Cardiac fibroblast (primary cell): Measurements from ENCODE around the gene RAB31.
"Not testable (repeated sequence)": the region's sequence is repeated elsewhere in the genome, so short reads cannot be mapped to it uniquely, and the experiment has no call there.

Experiments
- DNase-seq, 2 donors: peaks; one replicate each; pipeline versions ENCODE4 v3.0.0 to v3.0.0-alpha.2; 2010; ENCODE audit warnings: low read depth in 2 of 2
- H3K4me3 ChIP-seq, 2 donors: replicated peaks in 1 of 2; 1 replicate in 1 of 2; 2 replicates in 1 of 2; pipeline ENCODE4 v1.5.1; 2011; ENCODE audit warnings: low read depth in 2 of 2, low read length in 2 of 2, mild to moderate bottlenecking in 2 of 2, moderate library complexity in 1 of 2
- TF ChIP-seq, protein P1 (sequence below): IDR thresholded peaks from one replicate; pipeline ENCODE4 v1.5.1; 2011; ENCODE audit warnings: low read depth, mild to moderate bottlenecking, low read length, inconsistent platforms

The RAB31 gene

DNA sequence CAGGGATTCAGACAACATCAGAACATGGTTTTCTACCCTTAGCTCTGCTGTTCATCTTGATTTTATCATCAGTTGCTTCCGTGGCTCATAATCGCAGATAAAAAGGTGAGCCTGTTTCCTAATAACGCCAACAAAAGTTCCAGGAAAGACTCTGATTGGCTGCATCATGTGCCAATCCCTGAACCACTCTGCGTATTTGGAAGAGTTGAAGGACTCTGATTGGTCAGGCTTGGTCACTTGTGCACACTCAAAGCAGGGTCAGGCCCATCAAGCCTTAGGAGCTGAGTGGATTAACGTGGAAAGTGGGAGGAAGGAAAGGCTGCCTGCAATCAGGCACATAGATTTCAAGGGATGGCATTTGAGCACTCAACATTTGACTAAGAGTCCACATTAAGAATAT is 189.0 kb downstream of the RAB31 start:
- no peak overlapping the region for H3K4me3 ChIP-seq
- TF ChIP-seq, protein P1, sequence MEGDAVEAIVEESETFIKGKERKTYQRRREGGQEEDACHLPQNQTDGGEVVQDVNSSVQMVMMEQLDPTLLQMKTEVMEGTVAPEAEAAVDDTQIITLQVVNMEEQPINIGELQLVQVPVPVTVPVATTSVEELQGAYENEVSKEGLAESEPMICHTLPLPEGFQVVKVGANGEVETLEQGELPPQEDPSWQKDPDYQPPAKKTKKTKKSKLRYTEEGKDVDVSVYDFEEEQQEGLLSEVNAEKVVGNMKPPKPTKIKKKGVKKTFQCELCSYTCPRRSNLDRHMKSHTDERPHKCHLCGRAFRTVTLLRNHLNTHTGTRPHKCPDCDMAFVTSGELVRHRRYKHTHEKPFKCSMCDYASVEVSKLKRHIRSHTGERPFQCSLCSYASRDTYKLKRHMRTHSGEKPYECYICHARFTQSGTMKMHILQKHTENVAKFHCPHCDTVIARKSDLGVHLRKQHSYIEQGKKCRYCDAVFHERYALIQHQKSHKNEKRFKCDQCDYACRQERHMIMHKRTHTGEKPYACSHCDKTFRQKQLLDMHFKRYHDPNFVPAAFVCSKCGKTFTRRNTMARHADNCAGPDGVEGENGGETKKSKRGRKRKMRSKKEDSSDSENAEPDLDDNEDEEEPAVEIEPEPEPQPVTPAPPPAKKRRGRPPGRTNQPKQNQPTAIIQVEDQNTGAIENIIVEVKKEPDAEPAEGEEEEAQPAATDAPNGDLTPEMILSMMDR: no peak
- DNase-seq: no peak

DNA sequence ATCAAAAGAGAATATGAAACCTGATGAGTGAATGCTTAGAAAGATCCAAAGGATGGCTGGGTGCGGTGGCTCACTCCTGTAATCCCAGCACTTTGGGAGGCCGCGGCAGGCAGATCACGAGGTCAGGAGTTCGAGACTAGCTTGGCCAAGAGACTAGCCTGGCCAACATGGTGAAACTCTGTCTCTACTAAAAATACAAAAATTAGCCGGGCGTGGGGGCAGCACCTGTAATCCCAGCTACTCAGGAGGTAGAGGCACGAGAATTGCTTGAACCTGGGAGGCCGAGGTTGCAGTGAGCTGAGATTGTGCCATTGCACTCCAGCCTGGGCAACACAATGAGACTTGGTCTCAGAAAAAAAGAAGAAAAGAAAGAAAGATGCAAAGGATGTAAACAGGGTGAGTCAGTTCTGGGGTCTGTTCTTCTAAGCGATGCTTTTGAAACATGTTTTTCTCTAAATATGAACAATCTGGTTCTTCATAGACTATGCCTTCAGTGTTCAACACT is 189.7 kb downstream of the RAB31 start:
- not testable (repeated sequence) for H3K4me3 ChIP-seq, DNase-seq

DNA sequence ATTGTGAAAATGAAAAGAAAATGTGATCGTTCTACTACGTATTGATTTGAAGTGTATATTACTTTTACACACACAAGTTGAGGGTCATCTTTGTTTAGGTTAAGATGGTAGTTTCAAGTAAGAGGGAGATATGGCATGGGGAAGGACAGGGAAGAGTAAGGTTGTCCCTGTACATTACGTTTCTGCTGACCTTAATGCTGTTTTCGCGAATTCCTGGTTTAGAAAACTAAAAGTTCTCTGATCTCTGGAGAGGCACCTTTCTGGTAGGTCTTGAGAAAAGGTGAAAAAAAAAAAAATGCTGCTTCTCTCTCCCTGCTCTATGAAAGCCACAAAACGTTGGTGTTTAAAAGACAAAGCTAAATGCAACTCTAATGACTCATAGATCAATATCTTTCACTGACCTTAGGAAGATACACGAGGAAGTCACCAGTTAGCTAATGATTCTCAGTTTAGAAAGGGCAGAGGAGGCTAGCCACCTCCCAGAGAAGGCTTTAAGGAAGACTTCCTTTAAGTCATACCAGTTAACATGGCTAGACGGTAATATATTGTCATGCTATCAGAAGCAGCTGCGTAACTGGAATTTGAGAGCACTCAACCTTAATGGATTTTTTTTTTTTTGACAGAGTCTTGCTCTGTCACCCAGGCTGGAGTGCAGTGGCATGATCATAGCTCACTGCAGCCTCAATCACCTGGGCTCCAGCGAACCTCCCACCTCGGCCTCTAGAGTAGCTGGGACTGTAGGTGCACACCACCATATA is 190.9 kb downstream of the RAB31 start:
- peak in 1 of 2 donors; percentile 33 for DNase-seq
- no peak overlapping the region for H3K4me3 ChIP-seq
- TF ChIP-seq, protein P1: no peak

DNA sequence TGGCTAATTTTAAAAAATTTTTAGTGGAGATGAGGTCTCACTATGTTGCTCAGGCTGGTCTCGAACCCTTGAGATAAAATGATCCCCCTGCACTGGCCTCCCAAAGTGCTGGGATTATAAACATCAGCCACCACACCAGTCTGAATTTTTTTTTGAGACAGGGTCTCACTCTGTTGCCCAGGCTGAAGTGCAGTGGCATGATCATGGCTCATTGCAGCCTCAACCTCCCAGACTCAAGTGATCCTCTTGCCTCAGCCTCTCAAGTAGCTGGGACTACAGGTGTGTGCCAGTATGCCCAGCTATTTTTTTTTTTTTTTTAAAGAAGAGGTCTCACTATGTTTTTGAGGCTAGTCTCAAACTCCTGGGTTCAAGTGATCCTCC is 191.4 kb downstream of the RAB31 start:
- DNase-seq: not testable (repeated sequence)

DNA sequence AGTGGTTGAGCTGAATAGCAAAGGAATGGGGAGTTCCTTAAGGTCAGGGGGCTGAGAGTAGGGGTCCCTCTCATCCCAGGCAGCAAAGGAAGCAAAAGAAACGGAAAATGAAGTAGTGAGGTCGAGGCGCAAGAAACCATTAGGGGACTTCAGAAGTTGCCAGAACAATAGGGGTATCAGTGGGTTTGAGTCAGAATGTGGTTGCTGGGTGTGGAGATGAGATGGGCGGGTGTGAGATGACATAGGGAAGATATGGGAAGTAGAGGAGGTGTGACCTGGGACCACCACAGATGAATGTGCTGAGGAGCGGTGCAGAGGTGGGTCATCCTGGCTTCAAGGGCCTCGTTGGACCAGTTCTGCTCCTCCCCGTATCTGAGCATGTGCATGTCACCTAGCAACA is 192.6 kb downstream of the RAB31 start:
- no peak overlapping the region for H3K4me3 ChIP-seq
- DNase-seq: no peak
- TF ChIP-seq, protein P1: no peak

More for the DNA sequence above, 191.4 kb downstream of the RAB31 start:
- H3K4me3 ChIP-seq: not testable (repeated sequence)

DNA sequence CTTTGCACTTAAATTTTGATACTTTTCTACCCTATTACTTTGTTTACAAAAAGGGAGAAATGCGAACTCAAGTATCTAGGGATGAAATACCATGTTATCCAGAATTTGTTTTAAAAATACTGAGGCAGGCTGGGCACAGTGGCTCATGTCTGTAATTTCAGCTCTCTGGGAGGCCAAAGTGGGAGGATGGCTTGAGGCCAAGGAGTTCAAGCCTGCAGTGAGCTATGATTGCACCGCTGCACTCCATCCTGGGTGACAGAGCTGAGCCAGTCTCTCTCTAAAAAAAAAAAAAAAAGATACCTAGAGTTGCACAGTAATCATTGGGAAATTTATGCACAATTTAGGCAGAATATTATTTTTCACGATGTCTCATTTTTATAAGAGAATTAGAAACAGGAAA is 193.3 kb downstream of the RAB31 start:
- no peak overlapping the region for H3K4me3 ChIP-seq
- TF ChIP-seq, protein P1: no peak

DNA sequence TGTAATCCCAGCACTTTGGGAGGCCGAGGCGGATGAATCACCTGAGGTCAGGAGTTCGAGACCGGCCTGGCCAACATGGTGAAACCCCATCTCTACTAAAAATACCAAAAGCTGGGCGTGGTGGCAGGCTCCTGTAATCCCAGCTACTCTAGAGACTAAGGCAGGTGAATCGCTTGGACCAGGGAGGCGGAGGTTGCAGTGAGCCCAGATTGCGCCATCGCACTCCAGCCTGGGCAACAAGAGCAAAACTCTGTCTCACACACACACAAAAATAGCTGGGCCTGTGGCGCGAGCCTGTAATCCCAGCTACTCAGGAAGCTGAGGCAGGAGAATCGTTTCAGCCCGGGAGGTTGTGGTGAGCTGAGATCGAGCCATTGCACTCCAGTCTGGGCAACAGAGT is 194.2 kb downstream of the RAB31 start:
- not testable (repeated sequence) for H3K4me3 ChIP-seq, DNase-seq

More for the DNA sequence above, 193.3 kb downstream of the RAB31 start:
- peak; percentile 28 to 68 for DNase-seq

DNA sequence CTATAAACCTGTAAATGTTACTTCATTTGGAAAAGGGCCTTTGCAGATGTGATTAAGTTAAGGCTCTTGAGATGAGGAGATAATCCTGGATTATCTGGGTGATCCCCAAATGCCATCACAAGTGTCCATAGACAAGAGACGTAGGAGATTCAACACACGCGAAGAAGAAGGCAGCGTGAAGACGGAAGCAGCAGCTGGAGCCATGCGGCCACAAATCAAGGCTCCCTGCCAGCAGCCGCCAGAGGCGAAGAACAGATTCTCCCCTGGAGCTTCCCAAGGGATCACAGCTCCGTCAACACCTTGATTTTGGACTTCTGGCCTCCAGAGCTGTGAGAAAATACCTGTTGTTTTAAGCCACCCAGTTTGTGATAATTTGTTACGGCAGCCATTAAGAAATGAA is 194.7 kb downstream of the RAB31 start:
- TF ChIP-seq, protein P1: no peak
- peak; percentile 32 to 64 for DNase-seq
- no peak overlapping the region for H3K4me3 ChIP-seq
